Measurements from ENCODE around the gene SEC22A. TPM values are rescaled to one million over a fixed set of nuclear protein-coding genes. Genes with fewer than 3 reads are reported as not detected.

Gene SEC22A
- total and polyA plus RNA-seq, 2 of the 13 experiments (the other 11 are each of a cell fraction or from before 2014, with no cell fraction given), result 14.1 to 17.3 TPM

DNA sequence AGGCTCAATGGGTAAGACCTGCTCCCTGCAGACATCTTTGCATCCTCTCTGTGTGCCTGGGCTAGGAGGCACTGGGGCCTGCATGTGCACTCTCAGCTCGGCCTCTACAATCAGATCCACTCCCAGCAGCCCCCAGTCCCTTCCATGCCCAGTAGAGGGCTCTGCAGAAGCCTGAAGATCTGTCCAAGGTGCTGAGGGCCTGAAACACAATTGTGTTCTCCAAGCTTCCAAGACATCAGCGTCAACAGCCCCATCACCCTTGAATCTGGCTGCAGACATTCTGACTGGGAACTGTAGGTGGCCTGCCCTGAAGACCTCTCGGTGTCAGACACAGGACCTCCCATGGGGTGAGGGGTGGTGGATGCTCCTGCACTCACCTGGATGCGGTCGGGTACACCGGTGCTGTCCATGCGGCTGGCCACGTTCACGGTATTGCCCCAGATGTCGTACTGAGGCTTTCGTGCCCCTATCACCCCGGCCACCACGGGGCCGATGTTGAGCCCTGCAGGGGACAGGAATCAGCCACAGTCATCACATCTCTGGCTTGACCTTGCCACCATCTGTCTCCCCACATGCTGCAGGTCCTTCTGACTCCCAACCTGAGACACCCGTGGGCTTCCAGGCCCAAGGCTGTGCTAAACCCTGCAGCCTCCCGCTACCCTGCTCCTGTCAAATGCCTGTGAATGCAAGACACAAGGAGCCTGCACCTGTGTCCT, 84.7 kb downstream of the SEC22A start (continued):
- TF ChIP-seq, protein P1, sequence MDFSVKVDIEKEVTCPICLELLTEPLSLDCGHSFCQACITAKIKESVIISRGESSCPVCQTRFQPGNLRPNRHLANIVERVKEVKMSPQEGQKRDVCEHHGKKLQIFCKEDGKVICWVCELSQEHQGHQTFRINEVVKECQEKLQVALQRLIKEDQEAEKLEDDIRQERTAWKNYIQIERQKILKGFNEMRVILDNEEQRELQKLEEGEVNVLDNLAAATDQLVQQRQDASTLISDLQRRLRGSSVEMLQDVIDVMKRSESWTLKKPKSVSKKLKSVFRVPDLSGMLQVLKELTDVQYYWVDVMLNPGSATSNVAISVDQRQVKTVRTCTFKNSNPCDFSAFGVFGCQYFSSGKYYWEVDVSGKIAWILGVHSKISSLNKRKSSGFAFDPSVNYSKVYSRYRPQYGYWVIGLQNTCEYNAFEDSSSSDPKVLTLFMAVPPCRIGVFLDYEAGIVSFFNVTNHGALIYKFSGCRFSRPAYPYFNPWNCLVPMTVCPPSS (IDR thresholded peaks at IDR 0.05), result no peak
- TF ChIP-seq ZNF12 (CRISPR knock-in tag; IDR thresholded peaks at IDR 0.05), result peak; percentile 83; the same call in 1 of the 2 replicates
- TF ChIP-seq, protein P2, sequence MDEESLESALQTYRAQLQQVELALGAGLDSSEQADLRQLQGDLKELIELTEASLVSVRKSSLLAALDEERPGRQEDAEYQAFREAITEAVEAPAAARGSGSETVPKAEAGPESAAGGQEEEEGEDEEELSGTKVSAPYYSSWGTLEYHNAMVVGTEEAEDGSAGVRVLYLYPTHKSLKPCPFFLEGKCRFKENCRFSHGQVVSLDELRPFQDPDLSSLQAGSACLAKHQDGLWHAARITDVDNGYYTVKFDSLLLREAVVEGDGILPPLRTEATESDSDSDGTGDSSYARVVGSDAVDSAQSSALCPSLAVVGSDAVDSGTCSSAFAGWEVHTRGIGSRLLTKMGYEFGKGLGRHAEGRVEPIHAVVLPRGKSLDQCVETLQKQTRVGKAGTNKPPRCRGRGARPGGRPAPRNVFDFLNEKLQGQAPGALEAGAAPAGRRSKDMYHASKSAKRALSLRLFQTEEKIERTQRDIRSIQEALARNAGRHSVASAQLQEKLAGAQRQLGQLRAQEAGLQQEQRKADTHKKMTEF (CRISPR knock-in tag; IDR thresholded peaks at IDR 0.05), result peak; percentile 63; the same call in 1 of the 2 replicates
- TF ChIP-seq, protein P3, sequence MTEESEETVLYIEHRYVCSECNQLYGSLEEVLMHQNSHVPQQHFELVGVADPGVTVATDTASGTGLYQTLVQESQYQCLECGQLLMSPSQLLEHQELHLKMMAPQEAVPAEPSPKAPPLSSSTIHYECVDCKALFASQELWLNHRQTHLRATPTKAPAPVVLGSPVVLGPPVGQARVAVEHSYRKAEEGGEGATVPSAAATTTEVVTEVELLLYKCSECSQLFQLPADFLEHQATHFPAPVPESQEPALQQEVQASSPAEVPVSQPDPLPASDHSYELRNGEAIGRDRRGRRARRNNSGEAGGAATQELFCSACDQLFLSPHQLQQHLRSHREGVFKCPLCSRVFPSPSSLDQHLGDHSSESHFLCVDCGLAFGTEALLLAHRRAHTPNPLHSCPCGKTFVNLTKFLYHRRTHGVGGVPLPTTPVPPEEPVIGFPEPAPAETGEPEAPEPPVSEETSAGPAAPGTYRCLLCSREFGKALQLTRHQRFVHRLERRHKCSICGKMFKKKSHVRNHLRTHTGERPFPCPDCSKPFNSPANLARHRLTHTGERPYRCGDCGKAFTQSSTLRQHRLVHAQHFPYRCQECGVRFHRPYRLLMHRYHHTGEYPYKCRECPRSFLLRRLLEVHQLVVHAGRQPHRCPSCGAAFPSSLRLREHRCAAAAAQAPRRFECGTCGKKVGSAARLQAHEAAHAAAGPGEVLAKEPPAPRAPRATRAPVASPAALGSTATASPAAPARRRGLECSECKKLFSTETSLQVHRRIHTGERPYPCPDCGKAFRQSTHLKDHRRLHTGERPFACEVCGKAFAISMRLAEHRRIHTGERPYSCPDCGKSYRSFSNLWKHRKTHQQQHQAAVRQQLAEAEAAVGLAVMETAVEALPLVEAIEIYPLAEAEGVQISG (CRISPR knock-in tag; IDR thresholded peaks at IDR 0.05), result peak; percentile 84
- TF ChIP-seq RXRB (CRISPR knock-in tag; IDR thresholded peaks at IDR 0.05; ENCODE audit: borderline replicate concordance), result peak; percentile 67
- no peak for TF ChIP-seq MZF1 (CRISPR knock-in tag; IDR thresholded peaks at IDR 0.05; ENCODE audit: borderline replicate concordance)
- TF ChIP-seq ZNF124 (CRISPR knock-in tag; IDR thresholded peaks at IDR 0.05), result peak; percentile 92
- TF ChIP-seq NCOA2 (CRISPR knock-in tag; IDR thresholded peaks at IDR 0.05), result peak; percentile 71
- 0 out of 2 replicates have a peak, but pooled peaks have one; percentile 43 for TF ChIP-seq ZC3H4 (CRISPR knock-in tag; IDR thresholded peaks at IDR 0.05; ENCODE audit: borderline replicate concordance)
- 0 out of 2 replicates have a peak, but pooled peaks have one; percentile 47 for TF ChIP-seq KDM3A (CRISPR knock-in tag; IDR thresholded peaks at IDR 0.05; ENCODE audit: low read depth)
- peak; percentile 94 for TF ChIP-seq ZNF766 (CRISPR knock-in tag; IDR thresholded peaks at IDR 0.05; ENCODE audit: borderline replicate concordance)
- TF ChIP-seq, protein P4, sequence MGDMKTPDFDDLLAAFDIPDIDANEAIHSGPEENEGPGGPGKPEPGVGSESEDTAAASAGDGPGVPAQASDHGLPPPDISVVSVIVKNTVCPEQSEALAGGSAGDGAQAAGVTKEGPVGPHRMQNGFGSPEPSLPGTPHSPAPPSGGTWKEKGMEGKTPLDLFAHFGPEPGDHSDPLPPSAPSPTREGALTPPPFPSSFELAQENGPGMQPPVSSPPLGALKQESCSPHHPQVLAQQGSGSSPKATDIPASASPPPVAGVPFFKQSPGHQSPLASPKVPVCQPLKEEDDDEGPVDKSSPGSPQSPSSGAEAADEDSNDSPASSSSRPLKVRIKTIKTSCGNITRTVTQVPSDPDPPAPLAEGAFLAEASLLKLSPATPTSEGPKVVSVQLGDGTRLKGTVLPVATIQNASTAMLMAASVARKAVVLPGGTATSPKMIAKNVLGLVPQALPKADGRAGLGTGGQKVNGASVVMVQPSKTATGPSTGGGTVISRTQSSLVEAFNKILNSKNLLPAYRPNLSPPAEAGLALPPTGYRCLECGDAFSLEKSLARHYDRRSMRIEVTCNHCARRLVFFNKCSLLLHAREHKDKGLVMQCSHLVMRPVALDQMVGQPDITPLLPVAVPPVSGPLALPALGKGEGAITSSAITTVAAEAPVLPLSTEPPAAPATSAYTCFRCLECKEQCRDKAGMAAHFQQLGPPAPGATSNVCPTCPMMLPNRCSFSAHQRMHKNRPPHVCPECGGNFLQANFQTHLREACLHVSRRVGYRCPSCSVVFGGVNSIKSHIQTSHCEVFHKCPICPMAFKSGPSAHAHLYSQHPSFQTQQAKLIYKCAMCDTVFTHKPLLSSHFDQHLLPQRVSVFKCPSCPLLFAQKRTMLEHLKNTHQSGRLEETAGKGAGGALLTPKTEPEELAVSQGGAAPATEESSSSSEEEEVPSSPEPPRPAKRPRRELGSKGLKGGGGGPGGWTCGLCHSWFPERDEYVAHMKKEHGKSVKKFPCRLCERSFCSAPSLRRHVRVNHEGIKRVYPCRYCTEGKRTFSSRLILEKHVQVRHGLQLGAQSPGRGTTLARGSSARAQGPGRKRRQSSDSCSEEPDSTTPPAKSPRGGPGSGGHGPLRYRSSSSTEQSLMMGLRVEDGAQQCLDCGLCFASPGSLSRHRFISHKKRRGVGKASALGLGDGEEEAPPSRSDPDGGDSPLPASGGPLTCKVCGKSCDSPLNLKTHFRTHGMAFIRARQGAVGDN (CRISPR knock-in tag; IDR thresholded peaks at IDR 0.05), result peak; percentile 34
- peak; percentile 72; the same call in 1 of the 2 replicates for TF ChIP-seq ZNF678 (CRISPR knock-in tag; IDR thresholded peaks at IDR 0.05)
- TF ChIP-seq ZNF296 (CRISPR knock-in tag; conservative IDR thresholded peaks at IDR 0.05), result no peak
- TF ChIP-seq ZNF333 (CRISPR knock-in tag; IDR thresholded peaks at IDR 0.05; ENCODE audit: borderline replicate concordance), result no peak
- TF ChIP-seq, protein P5, sequence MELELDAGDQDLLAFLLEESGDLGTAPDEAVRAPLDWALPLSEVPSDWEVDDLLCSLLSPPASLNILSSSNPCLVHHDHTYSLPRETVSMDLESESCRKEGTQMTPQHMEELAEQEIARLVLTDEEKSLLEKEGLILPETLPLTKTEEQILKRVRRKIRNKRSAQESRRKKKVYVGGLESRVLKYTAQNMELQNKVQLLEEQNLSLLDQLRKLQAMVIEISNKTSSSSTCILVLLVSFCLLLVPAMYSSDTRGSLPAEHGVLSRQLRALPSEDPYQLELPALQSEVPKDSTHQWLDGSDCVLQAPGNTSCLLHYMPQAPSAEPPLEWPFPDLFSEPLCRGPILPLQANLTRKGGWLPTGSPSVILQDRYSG (CRISPR knock-in tag; IDR thresholded peaks at IDR 0.05), result peak; percentile 77; the same call in 1 of the 2 replicates
